Neural cell (in vitro differentiated cells): ENCODE data around the gene ANXA6.

Source experiments
- CTCF ChIP-seq: fragments of 450-650 bp; IDR thresholded peaks from 2 replicates; pipeline ENCODE4 v1.5.1; 2014; ENCODE audit warnings: antibody characterized with exemption, mild to moderate bottlenecking, moderate library complexity; ENCODE audit not compliant: poor library complexity, severe bottlenecking
- EP300 ChIP-seq: fragments of 450-650 bp; conservative IDR thresholded peaks from 2 replicates; pipeline ENCODE4 v1.6.1; 2014; ENCODE audit warnings: antibody characterized with exemption, mild to moderate bottlenecking, moderate library complexity; ENCODE audit not compliant: poor library complexity, severe bottlenecking
- EZH2 ChIP-seq: fragments of 200-600, 300-800 bp; shearing (Covaris generic), sonication (generic); IDR thresholded peaks from 2 replicates; pipeline ENCODE4 v1.6.1; 2014; ENCODE audit warnings: antibody characterized with exemption, low read length, borderline replicate concordance, mild to moderate bottlenecking; ENCODE audit not compliant: insufficient read depth, poor library complexity, severe bottlenecking
- POLR2AphosphoS5 ChIP-seq: IDR thresholded peaks from 2 replicates; pipeline ENCODE4 v1.6.1; 2012
- RAD21 ChIP-seq: fragments of 450-650 bp; conservative IDR thresholded peaks from 2 replicates; pipeline ENCODE4 v1.6.1; 2014; ENCODE audit warnings: antibody characterized with exemption, mild to moderate bottlenecking, moderate library complexity
- REST ChIP-seq: IDR thresholded peaks from 2 replicates; pipeline ENCODE4 v1.6.1; 2012; ENCODE audit warnings: borderline replicate concordance
- SMC3 ChIP-seq: fragments of 450-650 bp; conservative IDR thresholded peaks from 2 replicates; pipeline ENCODE4 v1.6.1; 2014; ENCODE audit warnings: antibody characterized with exemption, mild to moderate bottlenecking, moderate library complexity; ENCODE audit not compliant: poor library complexity
- TAF1 ChIP-seq: IDR thresholded peaks from 2 replicates; pipeline ENCODE4 v1.6.1; 2012; ENCODE audit warnings: low read depth

DNA sequence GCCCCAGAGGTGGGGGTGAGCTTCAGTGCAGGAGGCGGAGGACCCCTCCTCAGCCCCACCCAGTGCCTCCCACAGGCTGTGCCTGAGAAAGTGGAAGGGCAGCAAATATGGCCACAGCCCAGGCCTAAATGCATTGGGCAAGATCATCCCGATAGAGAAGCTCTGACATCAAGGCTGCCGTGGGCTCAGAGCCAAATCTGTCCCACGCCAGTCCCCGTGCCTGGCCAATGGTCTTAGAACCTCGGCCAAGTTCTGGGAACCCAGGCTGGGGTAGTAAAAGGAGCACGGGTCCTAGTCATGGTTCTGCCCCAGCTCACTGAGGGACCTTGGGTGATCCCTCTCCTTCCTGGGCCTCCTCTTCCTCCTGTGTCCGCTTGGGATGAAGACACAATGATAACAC, 49.0 kb downstream of the ANXA6 start:
- TF ChIP-seq CTCF (no peak), EP300 (no peak), TAF1 (no peak), EZH2 (no peak), SMC3 (no peak), POLR2AphosphoS5 (no peak), REST (no peak), RAD21 (no peak)
